Measurements from ENCODE around the gene TCF7L1. TPM values are rescaled to one million over a fixed set of nuclear protein-coding genes. Genes with fewer than 3 reads are reported as not detected.
"Not testable (repeated sequence)": the region's sequence is repeated elsewhere in the genome, so short reads cannot be mapped to it uniquely, and the experiment has no call there.

TCF7L1 gene
- total RNA-seq, 4 donors from 2014 or later: 2.1 to 14.0 (median 3.9) TPM

- ATAC-seq (ENCODE audit: low FRiP score): no peak
- no peak for TF ChIP-seq CTCF (IDR thresholded peaks at IDR 0.05)
- DNase-seq (ENCODE audit: low spot score): no peak
Measured at GRCh38 chr2:85308201-85308600, 175.0 kb downstream of the TCF7L1 start.

GRCh38 chr2:85308896-85309555, 175.8 kb downstream of the TCF7L1 start:
- no peak for TF ChIP-seq CTCF (IDR thresholded peaks at IDR 0.05)
- no peak for DNase-seq (ENCODE audit: low spot score)
- ATAC-seq (ENCODE audit: low FRiP score): peak; percentile 72

- ATAC-seq (ENCODE audit: low FRiP score) (no peak), DNase-seq (ENCODE audit: low spot score) (no peak)
- no peak for TF ChIP-seq CTCF (IDR thresholded peaks at IDR 0.05)
Measured at GRCh38 chr2:85309699-85310321, 176.6 kb downstream of the TCF7L1 start.

- no peak for ATAC-seq (ENCODE audit: low FRiP score)
- TF ChIP-seq CTCF (IDR thresholded peaks at IDR 0.05): no peak
- DNase-seq (ENCODE audit: low spot score): no peak
Measured at GRCh38 chr2:85310330-85310729, 177.1 kb downstream of the TCF7L1 start.

- ATAC-seq (ENCODE audit: low FRiP score) (peak; percentile 62), DNase-seq (ENCODE audit: low spot score) (no peak)
- TF ChIP-seq CTCF (IDR thresholded peaks at IDR 0.05): no peak
Measured at GRCh38 chr2:85312404-85312803, 179.2 kb downstream of the TCF7L1 start.

GRCh38 chr2:85314884-85315242, 181.7 kb downstream of the TCF7L1 start:
- no peak for ATAC-seq (ENCODE audit: low FRiP score)
- no peak for TF ChIP-seq CTCF (IDR thresholded peaks at IDR 0.05)
- no peak for DNase-seq (ENCODE audit: low spot score)

GRCh38 chr2:85315921-85316320, 182.7 kb downstream of the TCF7L1 start:
- ATAC-seq (ENCODE audit: low FRiP score); DNase-seq (ENCODE audit: low spot score): not testable (repeated sequence)
